ENCODE results near the gene ARMH4. TPM values are rescaled to one million over a fixed set of nuclear protein-coding genes. Genes with fewer than 3 reads are reported as not detected.

The ARMH4 gene
- total RNA-seq, 1 experiment from 2014 or later: not detected

DNA sequence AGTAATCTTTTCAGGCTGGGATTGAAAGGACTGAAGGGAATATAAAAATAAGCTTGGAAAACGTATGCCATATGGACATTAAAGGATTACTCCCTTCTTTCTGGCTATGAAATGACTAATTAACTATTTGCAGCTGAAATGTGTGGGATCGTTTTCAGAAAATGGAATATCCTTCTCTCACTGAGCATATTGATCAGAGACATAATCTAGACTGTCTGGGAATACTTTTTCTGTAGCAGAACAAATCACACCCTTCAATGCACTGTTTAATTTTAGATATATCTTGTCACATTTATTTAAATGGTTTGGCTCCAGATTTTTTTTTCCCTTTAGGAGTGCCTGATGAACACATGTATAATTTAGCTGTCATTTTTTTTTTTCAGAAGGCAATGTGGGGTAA lies 37.2 kb upstream of the ARMH4 start:
- Mint-ChIP-seq H3K27me3 (ENCODE audit: unreplicated experiment) (peaks cover 44% of the 10 kb centered on the region), H3K4me3 (ENCODE audit: low read depth, unreplicated experiment) (no peak overlapping the region), H3K4me1 (ENCODE audit: low read depth, unreplicated experiment) (peaks cover 9% of the 10 kb centered on the region), H3K9me3 (ENCODE audit: low read depth, unreplicated experiment) (no peaks in the 10 kb centered on the region), H3K36me3 (ENCODE audit: insufficient read depth, unreplicated experiment) (no peaks in the 10 kb centered on the region), H3K27ac (ENCODE audit: unreplicated experiment) (no peak overlapping the region)
- CTCF ChIA-PET: interaction anchor here (0.6 kb wide), 1 partner anchor 21 kb away, joined by 3 read pairs; no protein-coding TSS in a partner anchor
- intact Hi-C loops (cut with micrococcal nuclease; ENCODE audit: unreplicated experiment): no loop called here
- no peak for DNase-seq
- no TSS peak for BruUV-seq (replicated peaks)
- TF ChIP-seq, protein P1, sequence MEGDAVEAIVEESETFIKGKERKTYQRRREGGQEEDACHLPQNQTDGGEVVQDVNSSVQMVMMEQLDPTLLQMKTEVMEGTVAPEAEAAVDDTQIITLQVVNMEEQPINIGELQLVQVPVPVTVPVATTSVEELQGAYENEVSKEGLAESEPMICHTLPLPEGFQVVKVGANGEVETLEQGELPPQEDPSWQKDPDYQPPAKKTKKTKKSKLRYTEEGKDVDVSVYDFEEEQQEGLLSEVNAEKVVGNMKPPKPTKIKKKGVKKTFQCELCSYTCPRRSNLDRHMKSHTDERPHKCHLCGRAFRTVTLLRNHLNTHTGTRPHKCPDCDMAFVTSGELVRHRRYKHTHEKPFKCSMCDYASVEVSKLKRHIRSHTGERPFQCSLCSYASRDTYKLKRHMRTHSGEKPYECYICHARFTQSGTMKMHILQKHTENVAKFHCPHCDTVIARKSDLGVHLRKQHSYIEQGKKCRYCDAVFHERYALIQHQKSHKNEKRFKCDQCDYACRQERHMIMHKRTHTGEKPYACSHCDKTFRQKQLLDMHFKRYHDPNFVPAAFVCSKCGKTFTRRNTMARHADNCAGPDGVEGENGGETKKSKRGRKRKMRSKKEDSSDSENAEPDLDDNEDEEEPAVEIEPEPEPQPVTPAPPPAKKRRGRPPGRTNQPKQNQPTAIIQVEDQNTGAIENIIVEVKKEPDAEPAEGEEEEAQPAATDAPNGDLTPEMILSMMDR (IDR thresholded peaks at IDR 0.05; ENCODE audit: unreplicated experiment): no peak

DNA sequence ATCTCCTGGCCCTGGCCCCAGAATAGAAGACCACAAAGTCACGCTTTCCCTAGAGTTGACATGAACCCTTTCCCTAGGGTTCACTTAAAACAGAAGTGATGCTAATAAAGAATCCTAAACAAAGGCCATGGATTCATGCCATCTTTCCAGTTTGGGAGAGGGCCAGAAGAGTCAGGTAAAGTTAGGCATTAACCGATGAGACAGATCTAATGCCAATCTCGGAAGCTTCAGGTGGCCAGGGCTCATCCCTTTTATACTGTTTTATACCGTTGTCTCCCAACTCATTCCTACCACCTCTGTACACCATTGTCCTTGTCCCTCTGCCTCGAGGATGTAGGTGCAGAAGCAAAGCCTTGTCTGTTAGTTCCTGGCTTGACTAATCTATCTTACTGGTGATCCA lies 25.1 kb upstream of the ARMH4 start:
- Mint-ChIP-seq H3K4me1 (ENCODE audit: low read depth, unreplicated experiment) (no peaks in the 10 kb centered on the region), H3K27ac (ENCODE audit: unreplicated experiment) (no peak overlapping the region), H3K36me3 (ENCODE audit: insufficient read depth, unreplicated experiment) (no peaks in the 10 kb centered on the region), H3K27me3 (ENCODE audit: unreplicated experiment) (no peaks in the 10 kb centered on the region), H3K4me3 (ENCODE audit: low read depth, unreplicated experiment) (no peak overlapping the region), H3K9me3 (ENCODE audit: low read depth, unreplicated experiment) (no peaks in the 10 kb centered on the region)
- intact Hi-C loops (cut with micrococcal nuclease; ENCODE audit: unreplicated experiment): no loop called here
- DNase-seq: no peak
- TF ChIP-seq, protein P1 (IDR thresholded peaks at IDR 0.05; ENCODE audit: unreplicated experiment): no peak
- CTCF ChIA-PET: no interaction called here
- BruUV-seq (replicated peaks): no TSS peak

DNA sequence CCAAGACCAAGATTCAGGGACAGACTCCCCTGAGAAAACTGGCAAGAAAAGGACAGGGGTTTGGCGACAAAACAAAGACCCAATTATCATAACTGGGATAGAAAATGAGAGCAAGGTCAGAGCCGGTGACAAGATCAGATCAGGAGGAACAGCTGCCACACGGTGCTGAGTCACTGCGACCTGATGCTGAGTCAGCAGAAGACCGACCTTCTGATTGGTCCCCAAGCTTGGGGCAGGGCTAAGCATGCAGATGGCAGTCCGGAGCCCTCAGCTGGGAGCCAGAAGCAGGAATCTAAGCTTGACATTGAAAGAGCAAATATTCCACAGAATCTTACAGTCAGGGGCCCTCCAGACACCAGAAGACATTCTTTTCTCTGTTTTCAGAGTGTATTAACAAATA lies 19.1 kb upstream of the ARMH4 start:
- peak; percentile 77 for DNase-seq
- TF ChIP-seq, protein P1 (IDR thresholded peaks at IDR 0.05; ENCODE audit: unreplicated experiment): no peak
- intact Hi-C loops (cut with micrococcal nuclease; ENCODE audit: unreplicated experiment): no loop called here
- Mint-ChIP-seq H3K27ac (ENCODE audit: unreplicated experiment) (no peak overlapping the region), H3K36me3 (ENCODE audit: insufficient read depth, unreplicated experiment) (peaks cover 6% of the 10 kb centered on the region), H3K9me3 (ENCODE audit: low read depth, unreplicated experiment) (no peaks in the 10 kb centered on the region), H3K4me3 (ENCODE audit: low read depth, unreplicated experiment) (no peak overlapping the region), H3K4me1 (ENCODE audit: low read depth, unreplicated experiment) (peaks cover 9% of the 10 kb centered on the region), H3K27me3 (ENCODE audit: unreplicated experiment) (peaks cover 29% of the 10 kb centered on the region)
- CTCF ChIA-PET: no interaction called here
- no TSS peak for BruUV-seq (replicated peaks)

DNA sequence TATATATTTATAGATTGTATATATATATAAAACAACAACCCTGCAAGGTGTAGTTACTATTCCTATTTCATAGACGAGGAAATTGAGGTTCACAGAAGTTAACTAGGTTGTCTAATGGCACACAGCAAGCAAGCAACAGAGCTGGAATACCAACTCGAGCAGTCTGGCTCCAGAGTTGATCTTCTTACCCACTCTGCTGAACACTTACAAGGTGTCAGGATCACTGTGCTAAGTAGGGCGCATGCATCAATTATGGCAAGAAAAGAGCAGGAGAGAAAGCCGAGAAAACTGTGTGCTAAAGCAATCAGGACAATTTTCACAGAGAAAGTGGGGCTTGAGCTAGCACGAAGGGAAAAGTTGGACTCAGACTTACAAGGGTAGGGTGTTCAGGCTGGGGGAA lies 15.9 kb upstream of the ARMH4 start:
- Mint-ChIP-seq H3K27me3 (ENCODE audit: unreplicated experiment) (peaks cover 39% of the 10 kb centered on the region), H3K36me3 (ENCODE audit: insufficient read depth, unreplicated experiment) (peaks cover 6% of the 10 kb centered on the region), H3K4me1 (ENCODE audit: low read depth, unreplicated experiment) (peaks cover 9% of the 10 kb centered on the region), H3K9me3 (ENCODE audit: low read depth, unreplicated experiment) (no peaks in the 10 kb centered on the region), H3K27ac (ENCODE audit: unreplicated experiment) (no peak overlapping the region), H3K4me3 (ENCODE audit: low read depth, unreplicated experiment) (no peak overlapping the region)
- CTCF ChIA-PET: interaction anchor here (0.6 to 1.2 kb wide), 4 partner anchors 18 to 58 kb away, joined by 3 to 4 read pairs (median 3); no protein-coding TSS in a partner anchor
- no TSS peak for BruUV-seq (replicated peaks)
- intact Hi-C loops (cut with micrococcal nuclease; ENCODE audit: unreplicated experiment): loop anchor here (2.0 kb wide), 1 partner anchor 15 kb away; the partner anchor contains the start of gene ARMH4
- TF ChIP-seq, protein P1 (IDR thresholded peaks at IDR 0.05; ENCODE audit: unreplicated experiment): no peak
- no peak for DNase-seq
